HG02588 (cell line): Measurements from ENCODE around the gene SLC35A5.
"Not testable (repeated sequence)": the region's sequence is repeated elsewhere in the genome, so short reads cannot be mapped to it uniquely, and the experiment has no call there.

Experiments used
- ATAC-seq: cut with Tn5 transposase; IDR thresholded peaks from one replicate; pipeline ENCODE4 v1.9.1; 2021; ENCODE audit warnings: mild to moderate bottlenecking, moderate library complexity; ENCODE audit not compliant: unreplicated experiment

The SLC35A5 gene, protein sequence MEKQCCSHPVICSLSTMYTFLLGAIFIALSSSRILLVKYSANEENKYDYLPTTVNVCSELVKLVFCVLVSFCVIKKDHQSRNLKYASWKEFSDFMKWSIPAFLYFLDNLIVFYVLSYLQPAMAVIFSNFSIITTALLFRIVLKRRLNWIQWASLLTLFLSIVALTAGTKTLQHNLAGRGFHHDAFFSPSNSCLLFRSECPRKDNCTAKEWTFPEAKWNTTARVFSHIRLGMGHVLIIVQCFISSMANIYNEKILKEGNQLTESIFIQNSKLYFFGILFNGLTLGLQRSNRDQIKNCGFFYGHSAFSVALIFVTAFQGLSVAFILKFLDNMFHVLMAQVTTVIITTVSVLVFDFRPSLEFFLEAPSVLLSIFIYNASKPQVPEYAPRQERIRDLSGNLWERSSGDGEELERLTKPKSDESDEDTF

DNA sequence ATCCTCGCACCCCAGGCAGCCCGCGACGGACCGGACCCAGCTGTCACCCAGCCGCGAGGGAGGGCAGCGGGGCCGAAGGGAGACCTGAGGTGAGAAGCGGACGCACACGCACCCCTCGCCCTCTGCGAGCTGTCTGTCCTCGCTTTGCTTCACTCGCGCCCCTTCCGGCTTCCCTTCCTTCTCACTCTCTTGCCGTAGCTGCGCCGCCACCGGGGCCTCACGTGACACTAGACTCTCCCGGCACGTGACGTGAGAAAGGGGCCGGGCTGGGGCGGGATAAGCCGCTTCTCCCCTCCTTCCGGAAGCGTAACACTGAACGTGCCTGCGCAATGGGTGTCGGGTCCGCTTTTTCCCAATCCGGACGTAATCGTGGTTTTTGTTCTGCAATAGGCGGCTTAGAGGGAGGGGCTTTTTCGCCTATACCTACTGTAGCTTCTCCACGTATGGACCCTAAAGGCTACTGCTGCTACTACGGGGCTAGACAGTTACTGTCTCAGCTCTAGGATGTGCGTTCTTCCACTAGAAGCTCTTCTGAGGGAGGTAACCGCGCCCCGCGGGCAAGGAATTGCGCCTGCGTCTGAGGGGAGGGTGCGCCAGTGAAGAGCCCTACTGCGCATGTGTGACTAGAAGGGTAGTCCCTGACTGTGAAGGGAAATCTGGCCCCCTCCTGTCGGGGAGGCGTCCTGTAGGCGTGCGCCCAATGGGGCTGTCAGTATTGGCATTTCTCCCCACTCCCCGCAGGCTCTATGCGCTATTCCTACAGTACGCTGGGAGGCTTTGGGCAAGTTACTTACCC, at the start of gene SLC35A5, which contains the start of gene ATG3:
Gene SLC35A5, plus strand, starts transcription at position 312 of the 796 bp plus-strand sequence. CDS start 1,359 bp downstream, outside the sequence.
Gene ATG3, minus strand, starts transcription at position 229 of the 796 bp plus-strand sequence. CDS start 434 bp downstream, outside the sequence.
- peak; percentile 78 for ATAC-seq

DNA sequence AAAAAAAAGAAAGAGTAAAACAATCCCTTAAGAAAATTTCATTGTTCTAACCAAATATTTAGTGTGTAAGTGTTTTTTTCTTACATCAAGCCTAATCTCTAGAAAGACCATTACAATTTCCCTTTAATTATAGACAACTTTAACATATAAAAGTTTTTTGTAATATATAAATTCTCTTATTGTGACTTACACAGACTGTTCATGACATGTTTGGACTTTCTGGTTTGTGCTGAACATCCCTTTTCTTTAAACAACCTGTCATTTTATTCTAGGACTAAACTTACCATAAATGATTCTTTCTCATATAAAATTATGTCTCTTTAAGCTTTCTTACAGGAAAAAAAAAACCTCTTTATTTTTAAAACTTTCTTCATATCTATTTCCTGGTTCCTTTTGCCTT, 49.5 kb upstream of the SLC35A5 start:
- ATAC-seq, result no peak

DNA sequence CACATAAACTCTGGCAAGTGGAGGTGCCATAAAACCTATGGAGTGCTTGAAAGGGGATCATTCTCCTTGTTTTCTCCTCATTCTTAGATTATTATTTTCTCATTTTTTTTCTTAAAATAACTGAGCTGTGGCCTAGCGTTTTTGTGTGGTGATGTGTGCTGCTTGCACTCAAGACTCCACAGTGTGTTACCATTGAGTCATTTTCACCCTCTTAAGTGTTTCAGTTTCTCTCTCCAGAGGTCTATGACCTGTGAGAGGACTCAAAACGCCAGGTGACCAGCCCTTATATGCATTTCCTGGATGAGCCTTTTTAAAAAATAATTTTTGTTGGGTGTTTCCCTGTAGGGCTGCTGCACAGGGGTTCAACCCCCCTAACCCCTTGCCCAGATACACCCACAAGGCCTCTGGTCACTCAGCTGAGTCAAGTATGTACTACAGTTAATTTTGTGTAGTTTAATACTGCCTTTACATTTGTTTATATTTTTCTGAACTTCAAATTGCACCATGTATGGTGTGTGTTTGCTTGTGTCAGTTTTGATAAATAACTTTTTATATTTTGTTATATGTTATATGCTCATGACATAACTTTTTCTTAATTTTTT, 47.2 kb upstream of the SLC35A5 start:
- peak; percentile 100 for ATAC-seq

DNA sequence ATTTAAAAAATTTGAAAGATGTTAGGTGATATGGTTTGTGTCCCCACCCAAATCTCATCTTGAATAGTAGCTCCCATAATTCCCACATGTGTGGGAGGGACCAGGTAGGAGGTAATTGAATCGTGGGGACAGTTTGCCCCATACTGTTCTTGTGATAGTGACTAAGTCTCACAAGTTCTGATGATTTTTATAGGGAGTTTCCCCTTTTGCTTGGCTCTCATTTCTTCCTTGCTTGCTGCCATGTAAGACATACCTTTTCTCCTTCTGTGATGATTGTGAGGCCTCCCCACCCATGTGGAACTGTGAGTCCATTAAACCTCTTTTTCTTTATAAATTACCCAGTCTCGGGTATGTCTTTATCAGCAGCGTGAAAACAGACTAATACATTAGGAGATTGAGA, 42.9 kb upstream of the SLC35A5 start:
- not testable (repeated sequence) for ATAC-seq

DNA sequence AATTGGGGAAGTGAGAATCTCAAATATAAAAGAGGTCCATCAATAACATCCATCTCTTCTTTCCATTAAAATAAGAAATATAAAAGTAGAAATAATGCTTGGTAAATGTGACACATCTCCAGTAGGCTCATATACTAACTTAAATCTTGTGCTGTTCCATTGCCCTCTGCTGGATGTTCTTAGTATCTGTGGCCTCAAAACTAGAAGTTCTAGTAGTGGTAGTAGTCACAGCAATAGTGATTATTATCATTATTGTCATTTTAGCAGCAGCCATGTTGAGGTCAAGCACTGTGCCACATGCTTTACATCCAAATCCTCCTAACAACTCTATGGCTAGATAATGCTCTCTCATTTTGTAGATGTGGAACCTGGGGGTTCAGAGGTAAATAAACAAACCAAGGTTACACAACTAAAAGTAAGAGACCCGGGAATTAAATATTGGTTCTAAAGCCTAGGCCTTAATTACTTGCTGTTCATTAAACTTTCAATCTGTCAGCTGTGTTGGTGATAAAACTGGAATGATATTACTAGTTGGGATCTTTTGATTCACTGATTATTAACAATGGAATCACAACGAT, 42.3 kb upstream of the SLC35A5 start:
- ATAC-seq, result no peak

DNA sequence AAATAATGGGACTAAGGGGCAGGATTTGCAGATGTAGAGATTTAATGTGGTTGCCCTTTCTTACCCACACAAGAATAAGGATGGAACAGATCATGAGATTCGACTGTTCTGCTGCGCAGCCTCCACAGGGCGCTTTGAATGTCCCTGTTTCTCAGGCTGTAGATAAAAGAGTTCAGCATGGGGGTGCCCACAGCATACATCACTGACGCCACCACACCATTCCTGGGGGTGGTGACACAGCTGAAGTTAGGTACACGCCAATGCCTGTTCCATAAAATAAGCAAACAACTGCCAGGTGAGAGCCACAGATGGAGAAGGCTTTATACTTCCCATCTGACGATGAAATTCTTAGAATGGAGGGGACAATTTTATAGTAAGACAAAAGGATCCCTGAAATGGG, 37.7 kb upstream of the SLC35A5 start:
- not testable (repeated sequence) for ATAC-seq

DNA sequence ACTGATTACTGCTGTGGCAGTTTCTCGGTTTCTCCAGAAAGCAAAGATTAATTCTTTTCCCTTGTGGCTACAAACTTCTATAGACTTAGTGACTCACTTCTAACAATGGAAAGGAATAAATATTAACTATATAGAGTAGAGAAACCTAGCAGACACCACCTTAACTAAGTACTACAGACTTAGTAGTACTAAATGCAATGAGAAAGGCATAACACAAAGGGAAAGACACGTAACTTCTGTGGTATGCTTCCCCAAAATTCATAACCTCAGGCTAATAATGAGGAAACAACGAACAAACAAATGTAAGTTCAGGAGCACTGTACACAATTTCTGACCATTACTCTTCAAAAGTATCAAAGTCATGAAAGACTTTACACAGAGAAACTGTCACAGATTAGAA, 31.3 kb upstream of the SLC35A5 start:
- no peak for ATAC-seq

DNA sequence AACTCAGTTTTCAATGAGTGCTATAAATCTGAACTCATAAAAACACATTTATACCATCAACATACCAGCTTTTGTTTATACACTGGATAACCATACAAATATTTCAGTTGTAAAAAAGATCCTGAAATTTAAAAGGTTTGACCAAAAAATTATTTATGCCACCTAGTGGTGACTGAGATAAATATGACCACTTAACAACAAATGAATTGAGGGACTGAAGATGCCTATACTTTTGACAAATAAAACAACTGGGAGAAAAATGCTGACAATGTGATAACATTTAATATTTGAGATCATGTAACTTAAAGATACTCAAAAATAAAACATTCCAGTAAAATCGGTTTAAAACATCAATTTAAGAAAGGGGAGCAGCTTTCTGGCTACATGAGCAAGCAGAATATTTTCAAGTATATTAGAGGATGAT, 30.5 kb upstream of the SLC35A5 start:
- ATAC-seq, result no peak

DNA sequence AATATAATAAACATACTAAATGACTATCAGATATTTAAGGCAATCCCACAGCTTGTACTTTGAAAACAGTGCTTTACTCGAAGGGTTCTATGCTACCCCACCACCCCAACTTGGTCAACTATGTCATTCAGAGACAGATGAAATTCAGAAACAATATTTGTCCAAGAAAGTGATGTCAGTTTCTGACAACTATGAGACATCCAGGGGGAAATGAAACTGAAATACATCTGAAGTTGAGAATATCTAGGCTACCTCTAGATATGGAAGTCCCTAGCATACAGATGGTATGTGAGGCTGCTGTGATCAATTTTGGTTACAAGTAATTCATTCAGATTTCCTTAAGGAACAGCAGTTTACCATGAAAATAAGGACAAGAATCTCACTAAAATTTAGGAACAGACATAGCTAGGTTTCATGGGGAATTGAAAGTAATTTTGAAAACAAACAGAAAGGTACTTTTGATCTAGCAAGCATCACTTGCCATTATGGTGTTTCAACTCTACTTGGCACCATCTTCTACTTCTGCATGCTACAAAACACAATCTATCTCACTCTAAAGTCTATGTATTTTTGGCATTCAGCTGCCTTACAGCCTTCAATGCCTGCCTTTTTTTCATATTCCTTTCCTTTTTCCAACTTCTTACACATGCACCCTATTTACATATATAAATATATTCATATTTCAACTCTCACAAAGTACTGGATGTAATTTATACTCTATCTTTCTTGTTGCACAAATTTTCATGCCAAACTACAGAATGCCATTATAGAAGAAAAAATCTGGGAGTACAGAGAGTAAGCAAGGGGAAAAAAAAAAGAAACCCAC, 21.8 kb upstream of the SLC35A5 start:
- peak; percentile 91 for ATAC-seq

DNA sequence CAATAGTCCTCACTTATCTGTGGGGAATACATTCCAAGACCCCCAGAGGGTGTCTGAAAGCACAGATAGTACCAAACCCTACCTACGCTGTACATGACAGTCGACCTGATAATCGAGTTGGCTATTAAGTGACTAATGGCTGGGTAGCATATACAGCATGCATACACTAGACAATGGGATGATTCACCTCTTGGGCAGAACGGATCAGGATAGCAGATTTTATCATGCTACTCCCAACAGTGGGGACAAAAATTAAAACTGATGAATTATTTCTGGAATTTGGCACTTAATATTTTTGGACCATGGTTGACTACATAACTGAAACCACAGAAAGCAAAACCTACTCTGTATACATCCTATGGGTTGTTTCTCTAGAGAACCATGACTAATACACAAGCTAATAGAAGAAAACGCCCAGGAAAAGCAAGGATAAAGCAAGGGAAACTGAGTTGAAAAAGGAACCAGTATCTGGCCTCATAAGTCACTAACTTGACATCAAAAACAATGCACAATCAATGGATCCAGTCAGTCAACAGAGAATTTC, 15.6 kb upstream of the SLC35A5 start:
- ATAC-seq, result no peak

DNA sequence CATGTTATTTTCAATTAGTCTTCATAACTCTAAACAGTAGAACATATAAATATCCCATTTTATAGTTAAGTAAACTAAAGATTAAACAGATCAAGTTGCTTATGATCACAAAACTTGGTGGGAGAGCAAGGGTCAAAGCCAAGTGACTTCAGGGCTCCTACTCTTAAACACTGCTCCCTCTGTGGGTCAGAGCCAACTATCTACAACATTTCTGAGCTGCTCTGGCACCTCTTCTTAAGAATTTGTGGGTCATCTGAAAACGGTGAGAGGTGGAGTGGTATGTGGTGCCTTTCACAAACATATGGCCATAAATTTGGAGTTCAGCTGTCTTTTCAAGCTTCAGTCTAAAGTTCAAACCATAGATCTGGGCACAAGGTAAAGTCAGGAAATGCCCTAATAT, 11.0 kb upstream of the SLC35A5 start:
- ATAC-seq, result no peak

DNA sequence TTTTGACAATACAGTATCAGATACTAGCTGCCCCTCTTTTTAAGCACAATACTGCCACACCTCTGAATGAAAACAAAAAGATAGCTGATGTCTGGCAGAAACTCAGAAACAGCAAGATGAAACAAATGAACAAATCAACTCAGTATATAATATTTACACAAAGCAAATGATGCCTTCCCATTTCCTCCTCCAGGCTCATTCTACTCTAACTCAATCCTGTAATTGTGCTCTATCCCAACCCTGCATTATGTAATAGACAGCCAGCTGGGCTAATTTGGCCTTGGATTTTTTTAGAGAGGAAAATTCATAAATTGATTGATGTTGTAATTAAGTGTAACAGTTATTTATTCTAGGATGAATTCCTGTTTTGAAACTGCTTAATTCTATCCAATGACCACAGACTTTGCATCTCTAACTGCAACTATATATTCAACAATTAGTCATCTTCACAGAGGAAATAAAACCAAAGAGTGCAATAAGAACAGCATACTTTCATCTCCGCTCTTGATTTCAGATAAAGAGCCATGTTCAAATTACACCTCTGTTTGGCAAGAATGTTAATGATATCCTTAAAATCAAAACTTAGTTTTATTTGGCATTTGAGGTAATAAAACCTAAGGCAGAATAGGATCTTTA, 6.2 kb upstream of the SLC35A5 start:
- no peak for ATAC-seq

DNA sequence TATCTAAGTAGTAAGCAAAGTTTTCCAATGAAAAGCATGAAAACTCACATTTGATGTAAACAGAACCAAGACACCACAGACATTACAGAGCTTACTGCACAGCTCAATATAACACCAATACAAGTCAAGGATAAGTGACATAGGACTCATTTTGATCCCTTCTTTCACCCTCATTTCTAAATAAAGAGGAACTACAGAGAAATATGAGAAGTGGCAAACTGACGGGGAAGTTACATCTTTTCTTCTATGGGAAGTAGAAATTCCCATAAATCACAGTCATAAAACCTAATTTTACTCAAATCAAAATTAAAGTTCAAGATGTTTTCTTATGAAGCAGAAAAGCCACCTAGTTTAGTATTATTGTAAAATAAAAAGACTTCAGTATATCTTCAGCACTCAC, 3.9 kb upstream of the SLC35A5 start:
- ATAC-seq, result no peak

DNA sequence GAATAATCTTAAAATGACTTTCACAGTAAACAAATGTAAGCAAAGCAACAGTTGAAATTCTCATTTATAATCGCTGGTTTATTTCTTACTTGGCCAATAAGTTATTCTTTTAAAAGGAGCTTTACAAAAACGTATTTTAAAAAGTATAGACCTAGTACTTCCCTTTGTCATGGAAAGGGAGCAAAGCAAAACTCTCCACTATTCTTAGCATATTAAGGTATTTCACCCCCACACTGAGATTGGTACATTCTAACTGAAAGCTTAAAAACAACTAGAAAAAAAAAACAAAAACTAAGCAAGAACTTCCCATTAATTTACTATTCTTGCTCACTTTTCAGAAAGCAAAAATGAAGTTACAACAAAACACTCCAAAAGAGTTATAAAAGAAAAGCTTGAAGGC, 1.5 kb upstream of the SLC35A5 start:
- ATAC-seq, result no peak

DNA sequence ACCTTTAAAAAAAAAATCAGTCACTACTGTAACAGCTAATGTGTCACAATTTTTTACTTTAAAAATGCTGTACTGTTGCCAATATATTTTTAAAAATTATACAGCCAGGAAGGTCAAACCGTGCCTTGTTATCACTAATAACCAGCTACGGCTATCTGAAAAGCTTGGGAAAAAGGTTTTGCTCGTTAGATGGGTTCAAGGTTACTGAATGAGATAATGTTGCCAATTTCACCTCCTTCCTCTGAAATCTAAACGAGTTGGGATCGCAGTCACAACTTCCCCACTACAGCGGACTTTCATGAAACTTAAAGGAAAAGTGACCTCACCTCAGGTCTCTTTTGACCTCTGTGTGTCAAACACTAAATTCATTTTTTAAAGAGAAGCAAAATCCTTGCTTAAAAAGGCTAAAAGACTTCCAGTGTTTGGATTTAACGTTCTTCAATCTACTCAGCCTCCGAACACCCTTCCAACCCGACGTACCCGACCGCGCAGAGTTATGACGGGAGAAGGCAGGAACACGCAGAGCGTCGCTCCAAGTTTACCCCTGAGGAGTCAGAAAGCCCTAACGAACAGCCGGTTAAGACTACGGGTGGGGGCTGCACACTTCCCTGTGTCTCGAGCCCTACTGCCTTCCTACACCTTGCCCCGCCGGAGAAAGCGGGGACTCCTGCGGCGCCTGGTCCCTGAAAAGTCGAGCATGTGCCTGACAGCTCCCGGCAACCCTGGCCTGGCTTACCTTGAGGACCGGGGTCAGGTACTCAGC, 943 bp upstream of the SLC35A5 start:
- peak; percentile 20 for ATAC-seq

DNA sequence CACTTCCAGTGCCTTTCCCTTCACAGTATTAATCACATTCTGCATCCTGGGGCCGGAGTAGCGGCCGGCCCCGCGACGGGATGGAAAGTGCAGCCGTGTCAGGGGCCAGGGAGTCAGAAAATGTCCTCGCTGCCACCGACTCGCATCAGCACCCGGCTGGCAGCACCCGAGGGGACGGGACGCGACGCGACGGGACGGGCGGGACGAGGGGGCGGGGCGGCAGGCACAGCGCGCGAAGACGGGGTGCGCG, 436 bp upstream of the SLC35A5 start:
- ATAC-seq, result peak; percentile 45

DNA sequence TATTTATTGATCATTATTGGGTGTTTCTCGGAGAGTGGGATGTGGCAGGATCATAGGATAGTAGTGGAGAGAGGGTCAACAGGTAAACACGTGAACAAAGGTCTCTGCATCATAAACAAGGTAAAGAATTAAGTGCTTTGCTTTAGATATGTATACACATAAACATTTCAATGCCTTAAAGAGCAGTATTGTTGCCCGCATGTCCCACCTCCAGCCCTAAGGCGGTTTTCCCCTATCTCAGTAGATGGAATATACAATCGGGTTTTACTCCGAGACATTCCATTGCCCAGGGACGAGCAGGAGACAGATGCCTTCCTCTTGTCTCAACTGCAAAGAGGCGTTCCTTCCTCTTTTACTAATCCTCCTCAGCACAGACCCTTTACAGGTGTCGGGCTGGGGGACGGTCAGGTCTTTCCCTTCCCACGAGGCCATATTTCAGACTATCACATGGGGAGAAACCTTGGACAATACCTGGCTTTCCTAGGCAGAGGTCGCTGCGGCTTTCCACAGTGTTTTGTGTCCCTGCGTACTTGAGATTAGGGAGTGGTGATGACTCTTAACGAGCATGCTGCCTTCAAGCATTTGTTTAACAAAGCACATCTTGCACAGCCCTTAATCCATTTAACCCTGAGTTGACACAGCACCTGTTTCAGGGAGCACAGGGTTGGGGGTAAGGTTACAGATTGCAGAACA, 2.5 kb downstream of the SLC35A5 start:
- ATAC-seq, result not testable (repeated sequence)

DNA sequence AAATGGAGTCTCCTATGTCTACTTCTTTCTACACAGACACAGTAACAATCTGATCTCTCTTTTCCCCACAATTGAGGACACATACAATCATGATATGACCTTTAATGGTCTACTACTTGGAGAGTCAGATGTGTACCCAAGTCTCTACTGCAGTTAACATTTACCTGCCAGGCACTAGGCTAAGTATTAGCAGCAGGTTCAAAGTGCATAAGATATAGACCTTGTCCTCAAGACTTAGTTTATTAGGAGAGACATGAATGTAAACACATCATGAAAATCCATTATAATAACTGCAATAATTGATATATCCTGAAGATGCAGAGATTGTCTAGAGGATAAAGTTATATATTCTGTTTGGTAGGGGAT, 3.1 kb downstream of the SLC35A5 start:
- no peak for ATAC-seq

DNA sequence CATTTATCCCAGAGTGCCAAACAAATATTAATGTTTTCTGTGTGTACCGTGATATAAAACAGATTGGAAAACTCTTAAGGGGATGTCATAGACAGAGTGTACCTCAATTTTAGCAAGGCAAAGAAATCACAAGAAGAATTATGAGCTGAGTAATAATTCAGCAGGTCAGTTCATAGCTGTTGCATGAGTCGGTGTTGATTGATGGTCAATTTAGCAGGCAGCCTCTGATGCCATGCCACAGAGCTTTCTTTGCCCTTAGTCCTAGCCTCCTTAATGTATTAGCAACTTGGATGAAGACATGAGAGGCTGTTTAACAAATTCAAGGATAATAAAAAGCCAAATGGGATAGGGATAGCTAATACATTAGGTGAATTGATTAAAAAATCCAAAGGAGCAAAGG, 6.8 kb downstream of the SLC35A5 start:
- ATAC-seq, result no peak
